ENCODE measurements around the gene PCDH7. TPM values are rescaled to one million over a fixed set of nuclear protein-coding genes. Genes with fewer than 3 reads are reported as not detected.

The PCDH7 gene
- total RNA-seq, 1 experiment from 2014 or later, result 16.8 TPM

GRCh38 chr4:30753316-30753715 is 33.1 kb downstream of the PCDH7 start:
- Histone ChIP-seq H3K4me1 (ENCODE audit: insufficient read depth, low read length) (no peaks in the 10 kb centered on the region), H2BK12ac (ENCODE audit: insufficient read length, low read depth, low read length) (no peak overlapping the region), H3K23me2 (ENCODE audit: insufficient read length, low read depth, low read length, poor library complexity, severe bottlenecking) (no peaks in the 10 kb centered on the region), H4K20me1 (ENCODE audit: control insufficient read depth, insufficient read depth, insufficient read length) (no peaks in the 10 kb centered on the region), H2BK120ac (ENCODE audit: low read depth, low read length, poor library complexity, severe bottlenecking) (no peak overlapping the region), H2BK15ac (ENCODE audit: low read depth, low read length) (no peak overlapping the region), H2BK5ac (ENCODE audit: insufficient read length, low read length) (no peak overlapping the region), H3K9ac (ENCODE audit: extremely low read depth, insufficient read length, low read length) (no peak overlapping the region), H3K27ac (ENCODE audit: insufficient read length, low read depth, low read length) (no peak overlapping the region), H2BK20ac (ENCODE audit: low read depth, low read length, poor library complexity, severe bottlenecking) (no peak overlapping the region), H3K9me3 (ENCODE audit: control insufficient read depth, low read depth, low read length) (no peaks in the 10 kb centered on the region), H2AK5ac (ENCODE audit: insufficient read length, low read length) (no peak overlapping the region), H3K79me1 (ENCODE audit: insufficient read depth, low read depth, low read length, poor library complexity, severe bottlenecking) (no peaks in the 10 kb centered on the region), H3K79me2 (ENCODE audit: insufficient read depth, low read length) (no peaks in the 10 kb centered on the region), H4K8ac (replicated peaks; ENCODE audit: insufficient read length, low read depth, low read length) (no peak overlapping the region), H3K4ac (ENCODE audit: low read depth, low read length) (no peak overlapping the region), H3K4me2 (ENCODE audit: insufficient read depth, insufficient read length, low read length) (no peak overlapping the region), H3K56ac (ENCODE audit: insufficient read length, low read depth, low read length) (no peak overlapping the region), H3K23ac (ENCODE audit: insufficient read length, low read depth, low read length) (no peak overlapping the region), H3T11ph (ENCODE audit: low read length) (no peak overlapping the region), H2AFZ (ENCODE audit: low read length) (no peak overlapping the region), H3K18ac (ENCODE audit: insufficient read length, low read depth, low read length) (no peak overlapping the region), H3K27me3 (ENCODE audit: insufficient read depth, low read length) (no peaks in the 10 kb centered on the region), H3K14ac (ENCODE audit: insufficient read depth, low read length) (no peak overlapping the region), H4K5ac (ENCODE audit: insufficient read length, low read depth, low read length) (no peak overlapping the region), H4K91ac (ENCODE audit: insufficient read length, low read depth, low read length) (no peak overlapping the region)
- Mint-ChIP-seq H3K4me1 (peaks cover 0 to 5% of the 10 kb centered on the region in 2 experiments; a peak in 1 of 4 replicates), H3K36me3 (ENCODE audit: insufficient read depth in 1 of 3, low read depth in 3 of 3) (0 out of 7 replicates have a peak, but pooled peaks cover 0 to 11% (median 0%) of the 10 kb centered on the region in 3 experiments), H3K9me3 (no peaks in the 10 kb centered on the region), H3K27me3 (ENCODE audit: low read depth) (no peaks in the 10 kb centered on the region), H3K4me3 (no peak overlapping the region), H3K27ac (no peak overlapping the region)
- TF ChIP-seq CTCF (conservative IDR thresholded peaks at IDR 0.05), result no peak
- no CpG with 5 or more reads among the region's 3 CpGs for WGBS (ENCODE audit: extremely low coverage, insufficient read length, low lambda C conversion rate)
- no peak for DNase-seq

All from H9 (cell line).